IMR-90 (cell line): ENCODE measurements around the gene EVA1C. TPM values are rescaled to one million over a fixed set of nuclear protein-coding genes. Genes with fewer than 3 reads are reported as not detected.

Source experiments
- ATAC-seq: fragments of 200-7000 bp; cut with Tn5 transposase; 2 replicates; pipeline ENCODE4 v1.9.1; 2020; ENCODE audit warnings: low read depth, mild to moderate bottlenecking, moderate library complexity
- BruUV-seq: library from RNA; stranded (reverse); fragments of 400-500 nt; replicated peaks from 2 replicates; lab custom pipeline; 2021; lab: Mats Ljungman, UMichigan
- CTCF ChIA-PET: fragments of 300-600 bp; formaldehyde crosslinking; extraction: SDS; loops from one replicate; lab custom pipeline; 2021; ENCODE audit warnings: antibody characterized with exemption; lab: Yijun Ruan, JAX
- POLR2A ChIA-PET: fragments of 300-600 bp; sonication (Branson Sonifier 250); formaldehyde crosslinking; loops from one replicate; lab custom pipeline; 2022; ENCODE audit warnings: antibody characterized with exemption; ENCODE audit not compliant: unreplicated experiment; lab: Charles Lee
- DNase-seq: peaks from one replicate; pipeline ENCODE4 v3.0.0; 2013
- H2AFZ ChIP-seq: replicated peaks from 2 replicates; pipeline ENCODE3; 2013; ENCODE audit warnings: low read length, mild to moderate bottlenecking; ENCODE audit not compliant: poor library complexity
- H2AK5ac ChIP-seq: 2 replicates; pipeline ENCODE4 v1.6.1; 2013; ENCODE audit warnings: low read depth, low read length, inconsistent platforms
- H2AK9ac ChIP-seq: replicated peaks from 2 replicates; pipeline ENCODE3; 2013; ENCODE audit warnings: mild to moderate bottlenecking, low read depth, low read length, moderate library complexity; ENCODE audit not compliant: poor library complexity
- H2BK120ac ChIP-seq: 2 replicates; pipeline ENCODE4 v1.6.1; 2013; ENCODE audit warnings: low read depth, low read length, inconsistent platforms
- H2BK15ac ChIP-seq: 3 replicates; pipeline ENCODE4 v1.6.1; 2013; ENCODE audit warnings: low read depth, low read length, inconsistent platforms
- H2BK20ac ChIP-seq: 2 replicates; pipeline ENCODE4 v1.6.1; 2013; ENCODE audit warnings: low read depth, mild to moderate bottlenecking, inconsistent platforms, low read length, moderate library complexity
- H2BK5ac ChIP-seq: 2 replicates; pipeline ENCODE4 v1.6.1; 2013; ENCODE audit warnings: mild to moderate bottlenecking, low read depth, low read length, inconsistent platforms; ENCODE audit not compliant: poor library complexity, severe bottlenecking
- H3K14ac ChIP-seq: replicated peaks from 2 replicates; pipeline ENCODE4 v1.6.1; 2013; ENCODE audit warnings: low read depth, low read length, inconsistent platforms
- H3K18ac ChIP-seq: 2 replicates; pipeline ENCODE4 v1.6.1; 2013; ENCODE audit warnings: low read depth, low read length, control low read depth
- H3K23ac ChIP-seq: 2 replicates; pipeline ENCODE4 v1.6.1; 2013; ENCODE audit warnings: low read depth, low read length, inconsistent platforms
- H3K27ac ChIP-seq: 2 replicates; pipeline ENCODE4 v1.5.1; 2013; ENCODE audit warnings: mild to moderate bottlenecking, control low read depth, low read length; ENCODE audit not compliant: insufficient read depth
- H3K27me3 ChIP-seq: 2 replicates; pipeline ENCODE4 v1.6.1; 2013; ENCODE audit warnings: low read length; ENCODE audit not compliant: control insufficient read depth, insufficient read depth
- H3K36me3 ChIP-seq: 2 replicates; pipeline ENCODE4 v1.6.1; 2013; ENCODE audit warnings: low read length, mixed read lengths; ENCODE audit not compliant: control insufficient read depth, insufficient read depth
- H3K4ac ChIP-seq: 2 replicates; pipeline ENCODE4 v1.6.1; 2013; ENCODE audit warnings: low read depth, low read length, inconsistent platforms
- H3K4me1 ChIP-seq: 2 replicates; pipeline ENCODE4 v1.6.1; 2013; ENCODE audit warnings: low read length, mixed read lengths; ENCODE audit not compliant: control insufficient read depth, insufficient read depth
- H3K4me2 ChIP-seq: 2 replicates; pipeline ENCODE4 v1.6.1; 2013; ENCODE audit warnings: low read depth, mild to moderate bottlenecking, control low read depth, low read length, moderate library complexity
- H3K4me3 ChIP-seq: 2 replicates; pipeline ENCODE4 v1.5.1; 2013; ENCODE audit warnings: low read depth, mild to moderate bottlenecking, control low read depth, low read length, moderate library complexity; ENCODE audit not compliant: insufficient read depth
- H3K56ac ChIP-seq: 2 replicates; pipeline ENCODE4 v1.6.1; 2013; ENCODE audit warnings: low read length, inconsistent platforms; ENCODE audit not compliant: insufficient read depth; ENCODE audit errors: extremely low read depth
- H3K79me1 ChIP-seq, 2 experiments: 2 replicates each; pipeline ENCODE4 v1.6.1; 2013; ENCODE audit warnings: low read length in 2 of 2, inconsistent platforms in 1 of 2, low read depth in 1 of 2
- H3K9ac ChIP-seq: 2 replicates; pipeline ENCODE4 v1.6.1; 2013; ENCODE audit warnings: low read depth, low read length, control low read depth
- H3K9me1 ChIP-seq: 2 replicates; pipeline ENCODE4 v1.6.1; 2013; ENCODE audit warnings: low read length, inconsistent platforms; ENCODE audit not compliant: insufficient read depth
- H3K9me3 ChIP-seq: 2 replicates; pipeline ENCODE4 v1.6.1; 2013; ENCODE audit warnings: low read length; ENCODE audit not compliant: control insufficient read depth, insufficient read depth
- H4K20me1 ChIP-seq: 2 replicates; pipeline ENCODE4 v1.6.1; 2013; ENCODE audit warnings: low read length, inconsistent platforms; ENCODE audit not compliant: insufficient read depth
- H4K5ac ChIP-seq: 2 replicates; pipeline ENCODE4 v1.6.1; 2013; ENCODE audit warnings: mild to moderate bottlenecking, low read depth, low read length, control low read depth
- H4K8ac ChIP-seq, 2 experiments: 2 replicates each; pipeline ENCODE4 v1.6.1; 2013; ENCODE audit warnings: low read depth in 2 of 2, low read length in 2 of 2, control low read depth in 1 of 2, inconsistent platforms in 1 of 2
- H4K91ac ChIP-seq: 2 replicates; pipeline ENCODE4 v1.6.1; 2013; ENCODE audit warnings: low read depth, low read length, inconsistent platforms; ENCODE audit not compliant: insufficient read depth
- CEBPB ChIP-seq: IDR thresholded peaks from 2 replicates; pipeline ENCODE4 v1.6.1; 2012; ENCODE audit warnings: low read depth, low read length, improper control_type of control experiment
- CTCF ChIP-seq: conservative IDR thresholded peaks from 2 replicates; pipeline ENCODE4 v1.5.1; 2012; ENCODE audit warnings: mild to moderate bottlenecking, low read depth, low read length, improper control_type of control experiment
- RCOR1 ChIP-seq: IDR thresholded peaks from 2 replicates; pipeline ENCODE4 v1.6.1; 2012; ENCODE audit warnings: mild to moderate bottlenecking, low read length, improper control_type of control experiment; ENCODE audit not compliant: insufficient replicate concordance
- WGBS, 2 experiments: methylation state at CpG; one replicate each; pipeline versions ENCODE4 v1.1.5 to v1.1.7; 2013; ENCODE audit warnings: missing lambda C conversion rate in 2 of 2; ENCODE audit not compliant: insufficient read length in 1 of 2; ENCODE audit errors: extremely low coverage in 2 of 2; 5-methylcytosine and 5-hydroxymethylcytosine counted together
- dilution Hi-C: fragments of 300-500 bp; cut with HindIII; formaldehyde crosslinking; loops from one replicate; pipeline ENCODE4 v1.14.3; 2018; ENCODE audit warnings: low sequenced_read_pairs; ENCODE audit not compliant: unreplicated experiment
- in situ Hi-C: fragments of 300-500 bp; cut with MboI; formaldehyde crosslinking; loops from 3 replicates; pipeline ENCODE4 v1.14.3; 2019; ENCODE audit warnings: low sequenced_read_pairs, inconsistent platforms, mixed read lengths
- intact Hi-C: fragments of 100-400 bp; cut with micrococcal nuclease; formaldehyde crosslinking; loops from 2 replicates; pipeline ENCODE4 v1.10.0; 2022
- polyA plus RNA-seq, 3 experiments: library from polyadenylated mRNA; depleted of rRNA; stranded (reverse); fragments of >200 nt; gene quantifications; 2 replicates each; pipeline ENCODE4 v1.2.3, GENCODE V29; 2012; ENCODE audit warnings: low replicate concordance in 1 of 3
- total RNA-seq: library from RNA; depleted of rRNA; stranded (reverse); fragments of >200 nt; gene quantifications from 2 replicates; pipeline ENCODE4 v1.2.3, GENCODE V29; 2012

The EVA1C gene
- total and polyA plus RNA-seq, 2 of the 4 experiments (the other 2 are of a cell fraction), result 0.72 to 1.1 TPM

- H3K4me1 ChIP-seq, result peaks cover 8% of the 10 kb centered on the region
- H4K91ac ChIP-seq, result no peak overlapping the region
- H3K36me3 ChIP-seq, result peaks cover 45% of the 10 kb centered on the region
- no peak overlapping the region for H3K56ac ChIP-seq
- no peak overlapping the region for H2BK15ac ChIP-seq
- no peak overlapping the region for H2AFZ ChIP-seq
- H2BK20ac ChIP-seq, result no peak overlapping the region
- in situ Hi-C loops, result loop anchor here (25.0 kb wide), 1 partner anchor 356 kb away; the partner anchor contains the start of gene SYNJ1
- H4K8ac ChIP-seq, result no peak overlapping the region
- H2BK120ac ChIP-seq, result no peak overlapping the region
- no peak for ATAC-seq
- H3K23ac ChIP-seq, result no peak overlapping the region
- no peaks in the 10 kb centered on the region for H3K9me3 ChIP-seq
- H3K4me2 ChIP-seq, result no peak overlapping the region
- intact Hi-C loops, result no loop called here
- H3K14ac ChIP-seq, result no peak overlapping the region
- H2AK5ac ChIP-seq, result no peak overlapping the region
- H3K9ac ChIP-seq, result no peak overlapping the region
- H3K27ac ChIP-seq, result no peak overlapping the region
- no TSS peak for BruUV-seq
- peaks cover 7% of the 10 kb centered on the region for H4K20me1 ChIP-seq
- H3K18ac ChIP-seq, result no peak overlapping the region
- peaks cover 31 to 77% of the 10 kb centered on the region in 2 experiments for H3K79me1 ChIP-seq
- ChIA-PET POLR2A (no interaction called here), CTCF (no interaction called here)
- H3K4me3 ChIP-seq, result no peak overlapping the region
- no peak overlapping the region for H2AK9ac ChIP-seq
- no peak overlapping the region for H2BK5ac ChIP-seq
- WGBS, 2 experiments, result 83% methylated on average over 1 of the region's 6 CpGs; no CpG with 5 or more reads in 1 of the 2 experiments
- dilution Hi-C loops, result no loop called here
- DNase-seq, result no peak
- no peak overlapping the region for H3K4ac ChIP-seq
- TF ChIP-seq RCOR1 (no peak), CEBPB (no peak), CTCF (no peak)
- H4K5ac ChIP-seq, result no peak overlapping the region
- peaks cover 6% of the 10 kb centered on the region for H3K9me1 ChIP-seq
- H3K27me3 ChIP-seq, result no peaks in the 10 kb centered on the region
Measured at GRCh38 chr21:32381571-32381970, 30.9 kb upstream of the EVA1C start.
